ENCODE results near the gene IKZF5. TPM values are rescaled to one million over a fixed set of nuclear protein-coding genes. Genes with fewer than 3 reads are reported as not detected.

Gene IKZF5
- total RNA-seq, 1 donor from 2014 or later: 12.4 TPM

GRCh38 chr10:122997864-122998263 lies 10.7 kb downstream of the IKZF5 start:
- Mint-ChIP-seq H3K27me3 (ENCODE audit: low read depth) (no peaks in the 10 kb centered on the region), H3K36me3 (peaks cover 13% of the 10 kb centered on the region), H3K27ac (no peak overlapping the region), H3K4me3 (no peak overlapping the region), H3K4me1 (no peaks in the 10 kb centered on the region), H3K9me3 (no peaks in the 10 kb centered on the region)
- no peak for TF ChIP-seq CTCF (IDR thresholded peaks at IDR 0.05; ENCODE audit: unreplicated experiment)
- DNase-seq (ENCODE audit: low spot score in 2 of 2, unreplicated experiment in 2 of 2): no peak

DNA sequence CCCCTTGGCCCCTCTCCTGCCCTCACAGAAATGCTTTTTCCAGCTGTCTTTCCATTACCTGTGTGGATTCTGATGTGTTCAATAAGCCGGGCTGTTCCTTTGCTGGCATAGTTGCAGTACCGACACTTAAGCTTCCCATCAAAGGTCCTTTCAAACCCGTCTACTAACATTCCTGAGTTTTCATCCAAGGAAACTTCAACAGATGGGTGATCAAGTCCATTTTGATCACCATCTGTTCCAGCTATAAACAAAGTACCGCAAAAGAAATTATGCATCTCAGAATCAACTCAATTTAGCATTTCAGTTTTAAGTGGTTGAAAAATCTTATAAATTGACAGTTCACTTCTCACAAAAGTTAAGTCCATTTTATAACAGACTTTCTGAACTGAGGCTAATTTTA lies 12.7 kb downstream of the IKZF5 start:
- Mint-ChIP-seq H3K4me1 (no peaks in the 10 kb centered on the region), H3K9me3 (no peaks in the 10 kb centered on the region), H3K36me3 (peaks cover 14% of the 10 kb centered on the region), H3K27ac (no peak overlapping the region), H3K4me3 (no peak overlapping the region), H3K27me3 (ENCODE audit: low read depth) (no peaks in the 10 kb centered on the region)
- TF ChIP-seq CTCF (IDR thresholded peaks at IDR 0.05; ENCODE audit: unreplicated experiment): no peak
- DNase-seq (ENCODE audit: low spot score in 2 of 2, unreplicated experiment in 2 of 2): no peak

GRCh38 chr10:122993797-122994336 lies 14.7 kb downstream of the IKZF5 start:
- Mint-ChIP-seq H3K36me3 (peaks cover 15% of the 10 kb centered on the region), H3K27me3 (ENCODE audit: low read depth) (no peaks in the 10 kb centered on the region), H3K4me3 (no peak overlapping the region), H3K9me3 (no peaks in the 10 kb centered on the region), H3K27ac (no peak overlapping the region), H3K4me1 (no peaks in the 10 kb centered on the region)
- DNase-seq (ENCODE audit: low spot score in 2 of 2, unreplicated experiment in 2 of 2): no peak
- TF ChIP-seq CTCF (IDR thresholded peaks at IDR 0.05; ENCODE audit: unreplicated experiment): no peak

DNA sequence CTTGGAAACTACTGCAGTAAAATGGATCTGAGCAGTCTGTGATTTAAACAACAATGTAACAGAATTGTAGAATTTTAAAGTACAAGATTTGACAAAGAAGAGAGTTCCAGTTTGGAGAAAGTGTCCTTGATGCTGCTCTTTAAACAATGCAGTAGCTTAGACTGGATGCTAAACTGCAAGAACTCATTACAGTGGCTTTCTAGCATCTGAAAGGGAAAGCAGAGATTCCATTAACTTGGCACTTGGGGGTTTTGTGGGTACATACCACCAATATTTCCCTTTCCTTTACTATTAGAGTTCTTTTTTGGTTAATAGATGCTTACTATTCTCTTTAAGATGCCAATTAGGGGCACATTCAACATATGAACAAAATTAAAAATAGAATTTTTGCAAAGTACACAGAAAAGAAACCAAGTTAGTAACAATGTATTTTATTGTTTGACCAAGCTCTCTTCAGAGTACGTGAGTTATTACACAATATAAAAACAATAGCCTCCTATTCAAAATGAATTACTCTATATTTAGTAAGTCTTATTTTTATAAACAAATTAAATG lies 16.5 kb downstream of the IKZF5 start:
- H3K27ac Mint-ChIP-seq: no peak overlapping the region
- no peaks in the 10 kb centered on the region for H3K4me1 Mint-ChIP-seq
- no peak for TF ChIP-seq CTCF (IDR thresholded peaks at IDR 0.05; ENCODE audit: unreplicated experiment)
- no peak for DNase-seq (ENCODE audit: low spot score in 2 of 2, unreplicated experiment in 2 of 2)
- no peaks in the 10 kb centered on the region for H3K9me3 Mint-ChIP-seq
- H3K36me3 Mint-ChIP-seq: peaks cover 22% of the 10 kb centered on the region
- H3K27me3 Mint-ChIP-seq (ENCODE audit: low read depth): no peaks in the 10 kb centered on the region
- no peak overlapping the region for H3K4me3 Mint-ChIP-seq

DNA sequence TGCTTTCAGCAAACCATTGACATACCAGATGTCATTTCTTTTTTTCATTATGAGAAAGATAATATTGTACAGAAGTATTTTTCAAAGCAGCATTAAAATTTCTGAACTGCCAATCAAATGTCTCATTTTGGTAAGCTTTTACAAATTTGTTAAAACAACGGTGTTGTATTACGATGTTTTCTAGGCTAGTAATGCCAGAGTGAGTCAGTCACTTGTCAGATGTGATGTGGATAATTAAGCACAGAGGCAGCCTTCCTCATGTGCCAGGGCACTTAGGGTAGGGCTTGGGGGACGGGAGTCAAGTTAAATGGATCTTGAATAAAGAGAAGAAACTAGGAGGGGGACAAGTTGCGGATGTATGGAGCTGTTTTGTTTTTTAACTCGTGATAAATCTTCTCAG lies 18.3 kb downstream of the IKZF5 start:
- Mint-ChIP-seq H3K36me3 (peaks cover 16% of the 10 kb centered on the region), H3K27me3 (ENCODE audit: low read depth) (no peaks in the 10 kb centered on the region), H3K4me3 (no peak overlapping the region), H3K9me3 (no peaks in the 10 kb centered on the region), H3K27ac (no peak overlapping the region), H3K4me1 (no peaks in the 10 kb centered on the region)
- no peak for DNase-seq (ENCODE audit: low spot score in 2 of 2, unreplicated experiment in 2 of 2)
- TF ChIP-seq CTCF (IDR thresholded peaks at IDR 0.05; ENCODE audit: unreplicated experiment): no peak

DNA sequence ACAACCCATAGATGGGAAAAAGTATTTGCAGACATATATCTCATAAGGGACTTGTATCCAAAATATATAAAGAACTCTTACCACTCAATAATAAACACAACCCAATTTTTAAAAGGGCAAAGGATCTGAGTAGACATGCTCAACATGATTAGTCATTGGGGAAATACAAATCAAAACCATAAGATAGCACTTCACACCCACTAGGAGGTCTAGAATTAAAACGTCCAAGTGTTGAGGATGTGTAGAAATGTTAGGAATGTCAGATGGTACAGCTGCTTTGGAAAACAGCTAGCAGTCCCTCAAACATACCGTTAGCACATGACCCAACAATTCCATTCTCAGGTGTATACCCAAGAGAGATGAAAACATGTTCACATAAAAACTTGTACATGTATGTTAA lies 20.1 kb downstream of the IKZF5 start:
- H3K4me3 Mint-ChIP-seq: no peak overlapping the region
- no peaks in the 10 kb centered on the region for H3K4me1 Mint-ChIP-seq
- no peak for TF ChIP-seq CTCF (IDR thresholded peaks at IDR 0.05; ENCODE audit: unreplicated experiment)
- no peaks in the 10 kb centered on the region for H3K27me3 Mint-ChIP-seq (ENCODE audit: low read depth)
- no peak for DNase-seq (ENCODE audit: low spot score in 2 of 2, unreplicated experiment in 2 of 2)
- H3K9me3 Mint-ChIP-seq: no peaks in the 10 kb centered on the region
- H3K27ac Mint-ChIP-seq: no peak overlapping the region
- peaks cover 13% of the 10 kb centered on the region for H3K36me3 Mint-ChIP-seq

Measured in mesothelial cell of epicardium (in vitro differentiated cells).